Measurements from ENCODE around the gene PDE3A. TPM values are rescaled to one million over a fixed set of nuclear protein-coding genes. Genes with fewer than 3 reads are reported as not detected.

PDE3A gene
- total and polyA plus RNA-seq, 4 donors: 1.5 to 15.8 (median 3.4) TPM

DNA sequence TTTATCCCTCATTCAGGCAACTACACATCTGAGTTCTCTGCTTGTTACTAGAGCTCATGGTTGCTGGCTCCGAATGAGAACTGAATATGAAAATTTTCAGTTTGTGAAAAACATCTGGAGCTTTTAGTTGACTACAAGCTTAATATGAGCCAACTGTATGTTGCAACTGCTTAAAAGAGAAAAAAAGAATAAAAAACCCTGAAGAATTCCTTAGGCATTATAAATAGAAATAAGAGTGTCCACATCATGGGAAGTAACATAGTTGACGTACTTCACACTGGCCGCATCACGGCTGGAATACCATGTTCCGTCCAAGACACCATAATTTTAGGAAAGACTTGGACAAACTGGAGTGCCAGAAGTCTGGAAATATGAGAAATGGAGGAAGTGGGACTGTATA lies 57.9 kb downstream of the PDE3A start:
- Histone ChIP-seq H3K27ac (ENCODE audit: low read depth in 1 of 2, low read length in 1 of 2) (peak overlapping the region in 1 of 2 donors; percentile 53), H3K4me1 (ENCODE audit: control insufficient read depth in 5 of 5, insufficient read depth in 5 of 5, low read length in 5 of 5) (peaks cover 0 to 24% (median 6%) of the 10 kb centered on the region in 5 donors), H3K9me3 (ENCODE audit: control insufficient read depth in 4 of 4, insufficient read depth in 3 of 4, low read length in 3 of 4) (no peaks in the 10 kb centered on the region), H3K27me3 (ENCODE audit: control insufficient read depth in 3 of 3, insufficient read depth in 3 of 3, low read length in 2 of 3) (no peaks in the 10 kb centered on the region), H3K36me3 (ENCODE audit: control insufficient read depth in 4 of 4, insufficient read depth in 4 of 4, low read length in 4 of 4) (no peaks in the 10 kb centered on the region), H3K9ac (ENCODE audit: insufficient read depth in 1 of 2, low read length in 2 of 2) (no peak overlapping the region), H3K4me3 (no peak overlapping the region)
- WGBS, 2 donors: 83 to 85% methylated on average over 5 of the region's 5 CpGs
- no peak for TF ChIP-seq CTCF (IDR thresholded peaks at IDR 0.05; ENCODE audit: control extremely low read depth, extremely low read depth)
- peak in 2 of 3 donors; percentile 85 to 90 for DNase-seq
- peak; percentile 47 for ATAC-seq (ENCODE audit: insufficient read depth, low FRiP score)

DNA sequence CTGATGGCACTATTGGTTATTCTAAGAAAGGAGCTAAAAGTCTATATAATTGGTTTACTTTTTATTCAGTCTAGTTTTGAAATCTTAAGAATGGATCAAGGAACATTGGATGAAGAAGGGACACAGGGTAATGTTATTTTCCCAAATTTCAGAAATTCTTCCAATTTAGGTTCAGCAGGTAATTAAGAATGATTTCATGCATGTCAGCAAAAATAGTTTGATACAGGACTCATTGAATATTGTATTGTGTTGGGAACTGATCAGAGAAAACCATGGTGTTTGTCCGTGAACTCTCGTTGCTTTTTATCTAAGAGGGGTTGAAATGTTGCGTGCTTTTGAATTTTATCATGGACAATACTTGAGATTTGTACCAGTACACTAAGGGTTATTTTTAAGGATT lies 58.6 kb downstream of the PDE3A start:
- WGBS, 2 donors: 97% methylated on average over 3 of the region's 3 CpGs
- Histone ChIP-seq H3K36me3 (ENCODE audit: control insufficient read depth in 4 of 4, insufficient read depth in 4 of 4, low read length in 4 of 4) (no peaks in the 10 kb centered on the region), H3K4me3 (no peak overlapping the region), H3K27ac (ENCODE audit: low read depth in 1 of 2, low read length in 1 of 2) (no peak overlapping the region), H3K9ac (ENCODE audit: insufficient read depth in 1 of 2, low read length in 2 of 2) (no peak overlapping the region), H3K9me3 (ENCODE audit: control insufficient read depth in 4 of 4, insufficient read depth in 3 of 4, low read length in 3 of 4) (no peaks in the 10 kb centered on the region), H3K27me3 (ENCODE audit: control insufficient read depth in 3 of 3, insufficient read depth in 3 of 3, low read length in 2 of 3) (no peaks in the 10 kb centered on the region), H3K4me1 (ENCODE audit: control insufficient read depth in 5 of 5, insufficient read depth in 5 of 5, low read length in 5 of 5) (peaks cover 0 to 24% (median 6%) of the 10 kb centered on the region in 5 donors)
- no peak for TF ChIP-seq CTCF (IDR thresholded peaks at IDR 0.05; ENCODE audit: control extremely low read depth, extremely low read depth)
- DNase-seq (no peak), ATAC-seq (ENCODE audit: insufficient read depth, low FRiP score) (no peak)

GRCh38 chr12:20429852-20430251 lies 61.5 kb downstream of the PDE3A start:
- Histone ChIP-seq H3K9me3 (ENCODE audit: control insufficient read depth in 4 of 4, insufficient read depth in 3 of 4, low read length in 3 of 4) (no peaks in the 10 kb centered on the region), H3K27me3 (ENCODE audit: control insufficient read depth in 3 of 3, insufficient read depth in 3 of 3, low read length in 2 of 3) (no peaks in the 10 kb centered on the region), H3K9ac (ENCODE audit: insufficient read depth in 1 of 2, low read length in 2 of 2) (no peak overlapping the region), H3K27ac (ENCODE audit: low read depth in 1 of 2, low read length in 1 of 2) (peak overlapping the region in 1 of 2 donors; percentile 21), H3K4me3 (no peak overlapping the region), H3K4me1 (ENCODE audit: control insufficient read depth in 5 of 5, insufficient read depth in 5 of 5, low read length in 5 of 5) (peaks cover 0 to 20% (median 7%) of the 10 kb centered on the region in 5 donors), H3K36me3 (ENCODE audit: control insufficient read depth in 4 of 4, insufficient read depth in 4 of 4, low read length in 4 of 4) (no peaks in the 10 kb centered on the region)
- no peak for ATAC-seq (ENCODE audit: insufficient read depth, low FRiP score)
- no peak for TF ChIP-seq CTCF (IDR thresholded peaks at IDR 0.05; ENCODE audit: control extremely low read depth, extremely low read depth)
- peak in 2 of 3 donors; percentile 51 to 59 for DNase-seq
- WGBS, 2 donors: 79 to 88% methylated on average over 2 of the region's 2 CpGs

DNA sequence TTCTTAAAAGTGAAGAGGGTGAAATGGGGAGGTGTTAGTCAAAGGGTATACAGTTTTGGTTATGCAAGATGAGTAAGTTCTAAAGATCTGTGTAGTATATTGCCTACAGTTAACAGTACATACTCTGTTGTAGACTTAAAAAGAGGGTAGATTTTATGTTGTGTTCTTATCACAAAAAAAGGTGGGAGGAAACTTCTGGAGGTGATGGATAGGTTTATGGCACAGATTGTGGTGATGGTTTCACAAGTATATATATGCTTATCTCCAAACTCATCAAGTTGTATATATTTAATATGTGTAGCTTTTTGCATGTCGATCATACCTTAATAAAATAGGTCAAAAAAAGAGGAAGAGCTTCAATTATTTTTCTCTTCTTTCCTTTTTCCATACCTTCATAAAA lies 64.0 kb downstream of the PDE3A start:
- 74 to 90% methylated on average over 1 of the region's 1 CpG for WGBS, 2 donors
- no peak for ATAC-seq (ENCODE audit: insufficient read depth, low FRiP score)

More for the DNA sequence above, 64.0 kb downstream of the PDE3A start:
- H3K9me3 ChIP-seq (ENCODE audit: control insufficient read depth in 4 of 4, insufficient read depth in 3 of 4, low read length in 3 of 4): no peaks in the 10 kb centered on the region
- H3K36me3 ChIP-seq (ENCODE audit: control insufficient read depth in 4 of 4, insufficient read depth in 4 of 4, low read length in 4 of 4): no peaks in the 10 kb centered on the region
- TF ChIP-seq CTCF (IDR thresholded peaks at IDR 0.05; ENCODE audit: control extremely low read depth, extremely low read depth): no peak
- no peak overlapping the region for H3K9ac ChIP-seq (ENCODE audit: insufficient read depth in 1 of 2, low read length in 2 of 2)
- H3K27me3 ChIP-seq (ENCODE audit: control insufficient read depth in 3 of 3, insufficient read depth in 3 of 3, low read length in 2 of 3): no peaks in the 10 kb centered on the region
- no peak overlapping the region for H3K4me3 ChIP-seq
- no peak for DNase-seq
- H3K4me1 ChIP-seq (ENCODE audit: control insufficient read depth in 5 of 5, insufficient read depth in 5 of 5, low read length in 5 of 5): peaks cover 0 to 24% (median 3%) of the 10 kb centered on the region in 5 donors
- no peak overlapping the region for H3K27ac ChIP-seq (ENCODE audit: low read depth in 1 of 2, low read length in 1 of 2)

All from lung (tissue), 12 donors.